G401 (cell line): ENCODE data around the gene HIC1. TPM values are rescaled to one million over a fixed set of nuclear protein-coding genes. Genes with fewer than 3 reads are reported as not detected.

Experiments used
- DNase-seq: peaks from one replicate; pipeline ENCODE4 v3.0.0-alpha.2; 2015; ENCODE audit warnings: low spot score
- in situ Hi-C: cut with HindIII; loops from 2 replicates; pipeline ENCODE4 v1.10.0; 2016; ENCODE audit warnings: low sequenced_read_pairs, mixed read lengths
- total RNA-seq: library from RNA; depleted of rRNA; stranded (reverse); fragments of >200 nt; shearing (Covaris generic); gene quantifications from 2 replicates; pipeline ENCODE4 v1.2.3, GENCODE V29; 2014

The HIC1 gene
- total RNA-seq, 1 experiment from 2014 or later = 37.8 TPM

- no peak for DNase-seq
- in situ Hi-C loops = no loop called here
Observed at GRCh38 chr17:2055292-2056205, 646 bp downstream of the HIC1 start.

- DNase-seq = no peak
- in situ Hi-C loops = no loop called here
Observed at GRCh38 chr17:2056206-2057174, 1.6 kb downstream of the HIC1 start.

- no peak for DNase-seq
- in situ Hi-C loops = no loop called here
Observed at GRCh38 chr17:2057175-2057759, 2.4 kb downstream of the HIC1 start.

GRCh38 chr17:2057760-2058585 lies 3.1 kb downstream of the HIC1 start:
- DNase-seq = no peak
- in situ Hi-C loops = no loop called here

GRCh38 chr17:2058586-2059546 lies 4.0 kb downstream of the HIC1 start:
- in situ Hi-C loops = no loop called here
- DNase-seq = no peak

GRCh38 chr17:2059547-2060384 lies 4.9 kb downstream of the HIC1 start:
- DNase-seq = no peak
- in situ Hi-C loops = no loop called here

GRCh38 chr17:2060385-2060658 lies 5.4 kb downstream of the HIC1 start:
- in situ Hi-C loops = no loop called here
- DNase-seq = no peak

- in situ Hi-C loops = no loop called here
- no peak for DNase-seq
Observed at GRCh38 chr17:2060681-2061440, 6.0 kb downstream of the HIC1 start.

GRCh38 chr17:2061441-2061958 lies 6.6 kb downstream of the HIC1 start:
- in situ Hi-C loops = no loop called here
- DNase-seq = no peak

GRCh38 chr17:2062571-2063183 lies 7.8 kb downstream of the HIC1 start:
- in situ Hi-C loops = no loop called here
- DNase-seq = no peak

- in situ Hi-C loops = no loop called here
- no peak for DNase-seq
Observed at GRCh38 chr17:2063261-2064146, 8.6 kb downstream of the HIC1 start.

GRCh38 chr17:2064147-2064489 lies 9.2 kb downstream of the HIC1 start:
- no peak for DNase-seq
- in situ Hi-C loops = no loop called here

- in situ Hi-C loops = no loop called here
Observed at GRCh38 chr17:2064520-2064971, 9.6 kb downstream of the HIC1 start.

GRCh38 chr17:2064980-2065785 lies 10.3 kb downstream of the HIC1 start:
- in situ Hi-C loops = loop anchor here (5.0 kb wide), 1 partner anchor 102 kb away; no protein-coding TSS in a partner anchor
- DNase-seq = no peak

More at GRCh38 chr17:2064520-2064971, 9.6 kb downstream of the HIC1 start:
- DNase-seq = no peak
